Measurements from ENCODE around the gene NBPF1. TPM values are rescaled to one million over a fixed set of nuclear protein-coding genes. Genes with fewer than 3 reads are reported as not detected.
"Not testable (repeated sequence)": the region's sequence is repeated elsewhere in the genome, so short reads cannot be mapped to it uniquely, and the experiment has no call there.

NBPF1 gene
- total and polyA plus RNA-seq, 5 donors from 2014 or later = 0.49 to 13.0 (median 2.3) TPM

DNA sequence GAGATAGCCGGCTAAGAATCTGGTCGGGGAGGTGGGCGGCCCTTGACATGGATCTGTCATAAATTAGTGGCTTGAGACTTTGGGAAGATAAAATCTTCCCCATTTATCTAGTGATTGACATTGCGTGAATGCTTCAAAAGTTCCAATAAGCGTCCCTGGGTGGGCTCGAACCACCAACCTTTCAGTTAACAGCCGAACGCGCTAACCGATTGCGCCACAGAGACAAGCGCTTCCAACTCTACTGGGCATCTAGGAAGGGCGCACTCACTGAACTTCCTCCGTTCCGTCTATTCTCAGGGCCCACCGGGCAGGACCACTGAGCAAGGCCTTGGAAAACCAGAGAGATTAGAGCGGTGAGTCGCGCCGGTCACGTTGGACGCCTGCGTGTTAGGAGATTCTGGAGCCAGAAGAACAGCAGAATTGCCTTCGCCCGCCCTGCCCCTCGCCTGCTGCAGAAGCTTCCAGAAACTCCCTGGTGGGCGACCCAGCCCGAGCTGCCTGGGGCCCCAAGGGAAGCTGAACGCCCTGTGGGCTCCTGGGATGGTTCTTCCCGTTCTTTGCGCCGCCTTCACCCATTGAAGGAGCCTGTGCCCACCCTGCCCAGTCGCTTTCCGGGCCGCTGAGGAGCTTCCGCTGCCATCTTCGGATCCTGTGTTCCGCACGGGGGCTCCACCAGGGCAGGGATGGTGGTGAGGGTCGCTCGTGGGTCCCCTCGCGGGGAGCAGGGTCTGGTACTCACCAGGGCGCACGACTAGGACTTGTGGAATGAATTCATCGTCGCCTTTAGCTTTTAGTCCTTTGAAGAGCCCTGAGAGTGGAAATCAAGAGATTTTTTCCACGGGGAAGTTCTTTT is 92.7 kb downstream of the NBPF1 start:
- not testable (repeated sequence) for H3K4me1 ChIP-seq (ENCODE audit: control insufficient read depth, insufficient read depth, low read length, poor library complexity, severe bottlenecking); DNase-seq; H3K36me3 Mint-ChIP-seq; H3K9me3 ChIP-seq (ENCODE audit: control insufficient read depth in 2 of 2, low read length in 2 of 2); H3K27ac ChIP-seq (ENCODE audit: insufficient read depth, low read length, poor library complexity, severe bottlenecking); H3K9me3 Mint-ChIP-seq; H3K36me3 ChIP-seq (ENCODE audit: control insufficient read depth, insufficient read depth, low read length); H3K4me3 ChIP-seq (ENCODE audit: low read depth, low read length); H3K27me3 ChIP-seq (ENCODE audit: control insufficient read depth, insufficient read depth, low read length); H3K4me1 Mint-ChIP-seq; ATAC-seq (ENCODE audit: low read depth in 2 of 2)
- H3K4me3 Mint-ChIP-seq = peak overlapping the region in 1 of 4 donors; percentile 55
- H3K27ac Mint-ChIP-seq = peak overlapping the region in 1 of 3 donors; percentile 32
- peaks cover 64% of the 10 kb centered on the region for H3K27me3 Mint-ChIP-seq

DNA sequence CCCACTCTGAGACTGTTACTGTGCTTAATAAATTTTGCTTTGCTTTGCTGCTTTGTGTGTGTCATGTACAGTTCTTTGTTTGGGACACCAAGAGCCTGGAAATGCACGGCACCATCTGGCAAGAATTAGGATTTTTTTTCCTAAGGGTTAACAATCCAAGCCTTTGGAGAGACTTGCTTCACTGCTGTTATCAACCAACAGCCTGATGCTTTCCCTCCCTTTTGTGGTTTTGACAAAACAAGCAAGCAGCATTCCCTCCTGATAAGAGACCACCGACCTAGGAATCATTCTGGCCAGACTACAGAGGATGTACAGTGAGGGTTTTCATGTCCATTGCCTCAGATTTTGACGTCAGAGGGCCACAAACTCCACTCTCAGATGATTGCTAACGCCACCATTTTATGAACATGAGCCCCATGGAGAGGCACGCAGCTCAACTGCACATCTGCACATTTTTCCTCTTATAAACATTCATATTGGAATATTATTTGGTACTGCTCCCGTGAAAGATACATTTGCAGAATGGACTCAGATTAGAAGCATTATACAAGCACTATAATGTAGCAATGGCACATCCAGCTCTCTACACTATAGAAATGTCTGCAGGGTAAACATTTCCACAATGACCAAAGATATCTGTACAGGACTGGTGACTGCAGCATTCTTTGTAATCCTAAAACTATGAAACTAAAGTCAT is 94.0 kb downstream of the NBPF1 start:
- H3K36me3 ChIP-seq (ENCODE audit: control insufficient read depth, insufficient read depth, low read length); H3K9me3 Mint-ChIP-seq; H3K4me3 Mint-ChIP-seq; H3K4me3 ChIP-seq (ENCODE audit: low read depth, low read length); H3K9me3 ChIP-seq (ENCODE audit: control insufficient read depth in 2 of 2, low read length in 2 of 2); H3K27ac ChIP-seq (ENCODE audit: insufficient read depth, low read length, poor library complexity, severe bottlenecking); H3K36me3 Mint-ChIP-seq; H3K27me3 ChIP-seq (ENCODE audit: control insufficient read depth, insufficient read depth, low read length); H3K27ac Mint-ChIP-seq; DNase-seq; H3K4me1 ChIP-seq (ENCODE audit: control insufficient read depth, insufficient read depth, low read length, poor library complexity, severe bottlenecking); ATAC-seq (ENCODE audit: low read depth in 2 of 2); H3K4me1 Mint-ChIP-seq: not testable (repeated sequence)
- H3K27me3 Mint-ChIP-seq = peaks cover 57% of the 10 kb centered on the region

DNA sequence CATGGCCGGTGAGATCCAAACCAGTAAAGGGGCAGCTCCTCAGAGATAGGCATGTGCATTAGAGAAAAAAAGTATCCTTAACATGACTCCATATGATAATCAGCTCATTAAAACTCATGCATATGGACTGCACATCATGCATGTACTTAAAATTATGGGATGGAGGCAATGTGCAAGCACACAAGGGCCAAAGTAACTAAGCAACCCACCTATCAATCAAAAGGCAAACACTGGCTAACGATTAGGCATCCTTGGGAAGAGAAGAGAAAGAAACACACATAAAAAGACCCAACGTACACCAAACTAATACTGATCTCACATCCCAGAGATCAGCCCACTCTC is 94.5 kb downstream of the NBPF1 start:
- H3K4me3 ChIP-seq (ENCODE audit: low read depth, low read length); H3K36me3 Mint-ChIP-seq; H3K9me3 Mint-ChIP-seq; ATAC-seq (ENCODE audit: low read depth in 2 of 2); H3K4me1 ChIP-seq (ENCODE audit: control insufficient read depth, insufficient read depth, low read length, poor library complexity, severe bottlenecking); H3K36me3 ChIP-seq (ENCODE audit: control insufficient read depth, insufficient read depth, low read length); H3K27ac ChIP-seq (ENCODE audit: insufficient read depth, low read length, poor library complexity, severe bottlenecking); H3K9me3 ChIP-seq (ENCODE audit: control insufficient read depth in 2 of 2, low read length in 2 of 2); DNase-seq; H3K4me3 Mint-ChIP-seq; H3K27ac Mint-ChIP-seq; H3K27me3 ChIP-seq (ENCODE audit: control insufficient read depth, insufficient read depth, low read length); H3K4me1 Mint-ChIP-seq: not testable (repeated sequence)
- peaks cover 54% of the 10 kb centered on the region for H3K27me3 Mint-ChIP-seq

DNA sequence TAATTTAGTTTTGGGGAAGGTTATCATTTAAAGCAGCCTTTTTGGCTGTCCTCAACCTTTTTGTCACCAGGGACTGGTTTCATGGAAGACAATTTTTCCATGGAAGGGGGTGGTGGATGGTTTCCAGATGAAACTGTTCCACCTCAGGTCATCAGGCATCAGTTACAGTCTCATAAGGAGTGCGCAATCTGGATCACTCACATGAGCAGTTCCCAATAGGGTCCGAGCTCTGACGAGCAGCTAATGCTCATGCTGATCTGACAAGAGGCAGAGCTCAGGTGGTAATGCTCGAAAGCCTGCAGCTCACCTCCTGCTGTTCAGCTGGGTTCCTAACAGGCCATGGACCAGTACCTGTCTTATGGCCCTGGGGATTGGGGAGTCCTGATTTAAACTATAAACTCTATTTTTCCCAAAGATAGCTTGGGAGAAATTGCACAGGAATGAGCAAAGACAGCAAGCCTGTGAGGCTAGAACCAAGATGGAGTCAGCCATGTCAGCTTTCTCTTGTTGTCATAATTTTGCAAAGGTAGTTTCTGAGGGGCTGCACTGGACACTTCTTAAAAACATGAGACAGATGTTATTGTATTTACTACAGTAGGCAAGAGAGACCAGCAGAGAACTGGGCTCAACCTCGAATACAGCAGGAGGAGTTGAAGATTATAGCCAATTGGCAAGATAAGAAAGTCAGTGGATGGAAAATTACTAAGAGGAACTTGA is 96.5 kb downstream of the NBPF1 start:
- not testable (repeated sequence) for DNase-seq; H3K9me3 ChIP-seq (ENCODE audit: control insufficient read depth in 2 of 2, low read length in 2 of 2); H3K4me3 ChIP-seq (ENCODE audit: low read depth, low read length); H3K36me3 ChIP-seq (ENCODE audit: control insufficient read depth, insufficient read depth, low read length); H3K36me3 Mint-ChIP-seq; H3K27me3 ChIP-seq (ENCODE audit: control insufficient read depth, insufficient read depth, low read length); ATAC-seq (ENCODE audit: low read depth in 2 of 2); H3K27ac ChIP-seq (ENCODE audit: insufficient read depth, low read length, poor library complexity, severe bottlenecking); H3K4me3 Mint-ChIP-seq; H3K9me3 Mint-ChIP-seq; H3K4me1 ChIP-seq (ENCODE audit: control insufficient read depth, insufficient read depth, low read length, poor library complexity, severe bottlenecking); H3K4me1 Mint-ChIP-seq
- peak overlapping the region in 1 of 3 donors; percentile 52 for H3K27ac Mint-ChIP-seq
- H3K27me3 Mint-ChIP-seq = peaks cover 45% of the 10 kb centered on the region

DNA sequence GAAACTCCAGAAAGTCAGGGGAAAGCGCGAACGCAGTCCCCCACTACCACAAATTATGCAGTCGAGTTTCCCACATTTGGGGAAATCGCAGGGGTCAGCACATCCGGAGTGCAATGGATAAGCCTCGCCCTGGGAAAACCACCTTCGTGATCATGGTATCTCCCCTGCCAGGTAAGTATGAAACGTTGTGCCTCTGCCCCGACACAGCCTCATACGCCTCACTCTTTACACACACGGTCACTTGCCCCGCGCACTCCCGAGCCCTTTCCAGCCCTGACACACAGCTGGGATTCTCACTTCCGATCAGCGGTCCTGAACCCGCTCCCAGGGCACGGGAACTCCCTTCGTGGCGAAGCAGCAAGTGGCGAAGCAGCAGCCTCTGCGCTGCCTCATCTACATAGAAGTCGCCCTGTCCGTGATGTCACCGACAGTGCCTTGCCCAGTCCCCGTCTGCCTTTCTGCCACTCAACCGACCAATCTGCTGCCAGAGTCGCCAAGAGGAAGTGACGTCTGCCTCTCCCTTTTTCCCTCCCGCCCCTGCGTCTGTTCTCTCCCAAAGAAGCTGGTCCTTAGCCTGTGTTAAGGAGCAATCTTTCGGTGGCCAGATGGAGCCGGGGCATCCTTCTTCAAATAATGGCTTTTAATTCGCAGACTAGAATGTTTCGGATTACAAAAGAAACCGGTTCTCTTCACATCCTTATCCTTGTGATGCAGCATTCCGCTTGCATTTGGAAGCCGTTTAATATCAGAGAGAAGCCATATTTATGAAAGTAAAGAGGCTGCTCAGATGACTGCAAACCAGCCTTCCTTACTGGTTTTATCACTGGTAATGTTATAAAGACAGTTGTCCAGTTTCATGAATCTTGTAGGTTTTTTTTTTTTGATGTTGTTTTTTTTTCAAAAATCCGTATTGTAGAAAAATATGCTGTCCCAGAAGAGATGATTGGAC is 99.0 kb downstream of the NBPF1 start, which contains the start of gene RNU1-1:
RNU1-1 (minus strand) TSS at position 179 of the 949 bp plus-strand sequence.
- Histone ChIP-seq H3K4me3 (ENCODE audit: low read depth, low read length) (peak within 1 kb of the TSS; percentile 64), H3K27ac (ENCODE audit: insufficient read depth, low read length, poor library complexity, severe bottlenecking) (peak within 1 kb of the TSS; percentile 80)
- ATAC-seq (ENCODE audit: low read depth in 2 of 2) (peak; percentile 58 to 68), DNase-seq (peak; percentile 62 to 91 (median 85))
- H3K4me3 Mint-ChIP-seq; H3K9me3 Mint-ChIP-seq; H3K27ac Mint-ChIP-seq; H3K27me3 ChIP-seq (ENCODE audit: control insufficient read depth, insufficient read depth, low read length); H3K36me3 Mint-ChIP-seq; H3K36me3 ChIP-seq (ENCODE audit: control insufficient read depth, insufficient read depth, low read length); H3K9me3 ChIP-seq (ENCODE audit: control insufficient read depth in 2 of 2, low read length in 2 of 2); H3K4me1 ChIP-seq (ENCODE audit: control insufficient read depth, insufficient read depth, low read length, poor library complexity, severe bottlenecking); H3K4me1 Mint-ChIP-seq: not testable (repeated sequence)
- peaks cover 23% of the 10 kb centered on the region for H3K27me3 Mint-ChIP-seq

DNA sequence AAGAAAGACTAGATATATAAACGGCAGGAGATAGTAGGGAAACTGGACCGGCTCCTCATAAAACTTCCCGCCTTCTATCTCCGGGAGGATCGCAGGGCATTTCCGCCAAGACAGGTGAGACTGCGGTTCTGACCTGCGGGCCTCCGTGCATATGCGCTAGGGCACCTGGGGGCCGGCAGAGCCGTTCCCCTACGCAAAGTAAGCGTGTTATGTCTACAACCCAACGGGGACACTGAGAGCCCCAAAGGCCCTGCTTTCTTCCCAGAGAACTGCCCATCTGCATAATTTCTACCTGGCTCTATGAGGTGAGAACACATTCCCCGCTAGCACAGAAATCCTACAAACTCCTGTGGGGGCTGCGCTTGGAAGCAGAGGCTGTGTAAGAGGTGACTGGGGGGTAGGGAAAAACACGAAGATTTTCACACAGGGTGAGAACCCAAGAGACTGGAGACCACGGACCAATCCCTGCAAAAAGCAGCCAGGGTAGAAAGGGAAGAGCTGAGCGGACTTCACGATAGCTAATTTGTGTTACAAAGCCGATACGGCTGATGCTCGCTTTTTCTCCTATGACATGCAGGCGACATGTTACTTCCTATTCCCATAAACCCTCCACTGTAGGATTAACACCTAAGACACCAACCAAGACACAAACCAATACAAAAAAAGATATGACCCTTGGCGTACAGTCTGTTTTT is 99.8 kb downstream of the NBPF1 start:
- H3K4me1 Mint-ChIP-seq; H3K27me3 ChIP-seq (ENCODE audit: control insufficient read depth, insufficient read depth, low read length); H3K9me3 Mint-ChIP-seq; H3K9me3 ChIP-seq (ENCODE audit: control insufficient read depth in 2 of 2, low read length in 2 of 2); H3K4me3 Mint-ChIP-seq; H3K36me3 ChIP-seq (ENCODE audit: control insufficient read depth, insufficient read depth, low read length); H3K4me1 ChIP-seq (ENCODE audit: control insufficient read depth, insufficient read depth, low read length, poor library complexity, severe bottlenecking); H3K36me3 Mint-ChIP-seq; H3K27ac Mint-ChIP-seq: not testable (repeated sequence)
- H3K27me3 Mint-ChIP-seq = peaks cover 15% of the 10 kb centered on the region
- ATAC-seq (ENCODE audit: low read depth in 2 of 2) (peak; percentile 89 to 94), DNase-seq (peak; percentile 58 to 89 (median 85))
- peak overlapping the region; percentile 26 for H3K4me3 ChIP-seq (ENCODE audit: low read depth, low read length)
- H3K27ac ChIP-seq (ENCODE audit: insufficient read depth, low read length, poor library complexity, severe bottlenecking) = peak overlapping the region; percentile 80

Measured in CD4-positive, CD25-positive, alpha-beta regulatory T cell (primary cell).